GM18951 (cell line): Measurements from ENCODE around the gene GDE1.
A peak's percentile ranks its signal among the peaks of the same experiment; 100 is the strongest.

ENCODE experiments used
- POLR2A ChIP-seq: IDR thresholded peaks from 4 replicates; pipeline ENCODE4 v1.6.1; 2011; ENCODE audit warnings: mild to moderate bottlenecking; ENCODE audit not compliant: insufficient read length, insufficient read depth; ENCODE audit errors: extremely low read depth
- in situ Hi-C: fragments of 300-500 bp; cut with MboI; formaldehyde crosslinking; loops from one replicate; pipeline ENCODE4 v1.12.0; 2022; ENCODE audit warnings: low sequenced_read_pairs, mixed read lengths, inconsistent platforms; ENCODE audit not compliant: unreplicated experiment

The GDE1 gene

DNA sequence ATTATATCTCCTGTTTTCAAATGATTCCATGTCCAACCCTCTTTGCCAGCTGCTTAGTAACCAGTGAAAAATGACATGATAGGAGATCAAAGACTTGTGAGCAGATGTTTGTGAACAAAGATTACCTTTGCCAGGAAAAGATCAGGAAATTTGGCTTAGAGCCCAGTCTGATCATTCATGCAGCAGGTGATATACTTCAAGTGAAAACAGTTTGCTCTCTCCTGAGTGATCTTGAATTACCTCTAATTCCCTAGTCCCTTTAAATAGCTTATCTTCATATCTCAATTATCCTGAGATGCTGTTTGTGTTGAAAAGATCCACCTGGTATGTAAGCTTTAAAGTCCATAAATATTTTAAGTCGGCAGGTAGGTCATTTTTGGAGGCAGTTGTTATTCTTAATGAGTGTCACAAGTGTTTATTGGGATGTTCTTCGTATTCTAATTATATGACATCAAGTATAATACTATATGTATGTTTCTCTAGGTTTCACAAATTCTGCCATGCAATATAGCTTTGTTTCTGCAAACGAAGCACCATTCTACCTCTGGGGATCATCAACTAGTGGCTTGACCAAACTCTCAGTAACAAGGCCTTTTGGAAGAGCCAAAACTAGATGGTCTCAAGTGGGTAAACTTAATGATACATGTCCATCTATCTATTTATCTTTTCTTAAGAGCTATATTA is 20.4 kb upstream of the GDE1 start:
- in situ Hi-C loops, result no loop called here

GRCh38 chr16:19540241-19540970 is 18.5 kb upstream of the GDE1 start:
- in situ Hi-C loops, result no loop called here
- TF ChIP-seq POLR2A, result no peak

More for the DNA sequence above, 20.4 kb upstream of the GDE1 start:
- TF ChIP-seq POLR2A, result no peak

DNA sequence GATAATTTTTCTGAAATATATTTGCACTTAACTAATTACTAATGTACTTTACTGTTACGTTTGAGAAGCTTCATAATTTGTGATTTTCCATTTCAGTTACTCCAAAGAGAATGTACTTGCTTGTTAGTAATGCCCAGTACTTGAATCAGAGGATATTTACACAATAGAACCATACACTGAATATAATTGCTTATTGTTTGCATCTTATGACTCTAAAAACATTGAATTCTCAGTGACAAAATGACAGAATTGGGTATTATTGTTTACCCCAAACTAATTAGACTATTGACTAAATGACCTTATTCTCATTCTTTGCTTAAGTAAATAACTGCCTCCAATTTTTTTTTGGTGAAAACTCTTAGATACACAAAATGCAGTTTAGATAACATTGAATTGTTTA is 10.7 kb upstream of the GDE1 start:
- TF ChIP-seq POLR2A, result no peak
- in situ Hi-C loops, result no loop called here

- in situ Hi-C loops, result no loop called here
These were observed 6.8 kb upstream of the GDE1 start for GRCh38 chr16:19528666-19529065.

DNA sequence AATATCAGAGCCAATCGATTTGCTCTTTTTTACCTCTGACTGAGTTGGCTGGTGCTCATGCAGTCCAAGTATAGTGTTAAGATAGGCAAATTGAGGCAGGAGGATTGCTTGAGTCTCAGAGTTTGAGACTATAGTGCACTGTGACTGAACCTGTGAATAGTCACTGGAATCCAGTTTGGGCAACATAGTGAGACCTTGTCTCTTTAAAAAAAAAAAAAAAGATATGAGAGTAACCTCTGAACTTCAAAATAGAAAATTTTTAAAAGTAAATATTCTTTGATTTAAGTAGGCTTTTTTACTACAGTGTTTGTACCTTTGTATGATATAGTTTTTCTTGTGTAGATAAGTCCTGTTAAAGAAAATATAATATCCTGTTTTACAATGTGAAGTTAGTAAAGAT is 5.3 kb upstream of the GDE1 start:
- in situ Hi-C loops, result no loop called here
- TF ChIP-seq POLR2A, result no peak

More at GRCh38 chr16:19528666-19529065, 6.8 kb upstream of the GDE1 start:
- no peak for TF ChIP-seq POLR2A

DNA sequence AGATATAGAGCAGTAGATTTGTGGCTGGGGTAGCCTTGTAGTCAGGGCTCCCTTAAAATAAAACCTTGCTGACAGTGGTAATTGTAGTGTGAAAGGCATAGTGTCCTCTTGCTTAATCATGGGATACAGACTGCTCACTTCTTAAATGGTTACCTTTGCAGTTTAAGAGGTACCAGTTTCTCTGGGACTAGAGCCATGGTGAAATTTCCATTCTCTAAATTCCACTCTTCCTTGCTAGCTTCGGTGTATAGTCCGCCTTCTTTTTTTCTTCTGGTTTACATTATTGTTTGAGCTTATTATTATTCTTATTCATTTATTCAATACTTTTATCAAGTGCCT is 3.5 kb upstream of the GDE1 start:
- TF ChIP-seq POLR2A, result no peak
- in situ Hi-C loops, result no loop called here

DNA sequence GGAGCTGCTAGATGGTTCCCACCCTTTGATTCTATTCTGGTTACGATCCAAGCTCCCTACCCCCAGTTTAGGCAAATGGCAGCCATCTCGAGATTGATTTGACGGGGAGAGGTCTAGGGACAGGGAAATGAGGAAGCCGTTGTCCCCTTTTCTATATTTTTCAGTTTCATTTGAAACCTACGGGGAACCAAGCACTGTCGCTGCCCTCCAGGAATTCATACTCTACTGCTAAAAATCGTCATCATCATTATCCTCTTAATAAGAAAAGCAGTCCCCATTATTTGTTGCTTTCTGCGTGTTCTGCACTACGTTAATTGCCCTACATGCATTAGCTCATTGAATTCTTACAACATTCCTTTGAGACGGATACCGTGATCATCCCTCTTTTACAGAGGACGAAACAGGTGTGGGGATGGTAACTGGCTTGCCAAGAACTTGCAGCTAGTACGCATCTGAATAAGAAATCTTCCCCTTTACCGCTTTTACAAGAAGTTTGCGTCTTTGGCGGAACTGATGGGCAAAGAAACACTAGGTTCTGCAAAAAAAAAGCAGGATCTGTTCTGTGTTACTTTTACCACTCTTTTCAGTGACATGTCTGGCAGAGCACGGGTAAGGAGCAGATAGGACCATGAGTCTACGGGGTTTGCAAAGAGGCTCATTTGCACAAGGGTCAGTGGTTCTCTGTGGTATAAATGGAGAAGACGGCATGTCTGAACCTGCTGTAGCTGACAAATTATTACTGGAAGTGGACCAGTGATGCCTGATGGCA is 2.9 kb upstream of the GDE1 start:
- in situ Hi-C loops, result no loop called here
- no peak for TF ChIP-seq POLR2A

DNA sequence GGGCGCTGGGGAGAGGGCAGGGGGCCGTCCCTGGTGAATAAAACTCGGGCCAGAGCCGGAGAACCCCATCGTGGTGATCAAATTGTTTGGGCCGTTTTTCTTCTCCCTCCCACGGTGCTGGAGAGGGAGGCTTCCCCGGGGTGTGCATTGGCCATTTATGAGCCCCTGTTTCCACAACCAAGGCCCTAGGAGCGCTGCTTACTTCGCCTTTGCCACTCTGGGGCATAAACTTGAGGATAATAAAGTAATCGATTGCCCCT is 2.4 kb upstream of the GDE1 start:
- in situ Hi-C loops, result no loop called here
- TF ChIP-seq POLR2A, result no peak

DNA sequence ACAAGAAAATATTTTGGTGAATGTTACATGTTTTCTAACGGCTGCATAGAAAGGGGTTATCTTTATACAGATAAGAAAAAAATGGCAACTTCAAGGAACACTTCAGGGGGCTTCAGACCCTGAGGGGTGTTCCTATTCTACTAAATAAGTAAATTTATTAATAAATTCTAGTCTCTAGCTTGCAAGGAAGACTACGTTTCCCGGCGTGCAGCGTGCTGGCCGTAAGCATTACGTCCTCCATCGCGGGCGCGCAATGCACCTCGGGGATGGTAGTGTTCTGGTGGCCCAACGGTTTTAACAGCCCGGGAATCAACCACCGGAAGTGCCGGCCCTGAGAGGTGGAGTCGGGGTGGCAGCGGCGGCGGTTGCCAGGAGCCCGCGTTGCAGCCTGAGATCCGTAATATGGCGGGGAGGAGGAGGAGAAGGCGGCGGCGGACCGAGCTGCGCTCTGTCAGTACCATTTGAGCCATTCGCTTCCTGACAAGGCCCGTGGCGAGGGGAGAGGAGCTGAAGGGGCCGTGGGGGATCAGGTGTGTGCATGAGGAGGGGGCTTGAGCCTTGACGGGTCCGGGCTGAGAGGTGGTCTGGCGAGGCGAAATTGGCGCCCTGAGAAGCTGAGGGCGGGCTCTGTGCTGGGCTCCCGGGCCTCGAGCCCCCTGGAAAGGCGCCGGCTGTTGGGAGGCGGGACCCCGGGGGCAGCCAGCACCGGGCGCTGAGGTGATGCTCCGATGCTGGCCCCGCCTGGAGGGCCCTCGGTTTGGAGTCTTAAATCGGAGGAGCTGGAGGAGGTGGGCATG is 1.9 kb upstream of the GDE1 start, which contains the start of gene CCP110:
Gene CCP110 (plus strand): TSS at position 384 of the 797 bp plus-strand sequence. CDS start 3,940 bp downstream, outside the sequence.
- in situ Hi-C loops, result no loop called here
- peak; percentile 61 for TF ChIP-seq POLR2A

DNA sequence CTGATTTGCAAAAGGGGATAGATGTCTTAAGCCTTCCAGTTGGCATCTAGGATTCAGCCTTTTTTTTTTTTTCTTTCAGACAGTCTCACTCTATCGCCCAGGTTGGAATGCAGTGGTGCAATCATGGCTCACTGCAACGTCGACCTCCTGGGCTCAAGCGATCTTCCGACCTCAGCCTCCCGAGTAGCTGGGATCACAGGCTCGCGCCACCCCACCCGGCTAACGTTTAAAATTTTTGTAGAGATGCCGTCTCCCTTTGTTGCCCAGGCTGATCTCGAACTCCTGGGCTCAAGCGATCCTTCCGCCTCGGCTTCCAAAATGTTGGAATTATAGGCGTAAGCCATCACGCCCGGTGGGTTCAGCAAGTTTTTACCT is 1.3 kb upstream of the GDE1 start:
- in situ Hi-C loops, result no loop called here
- TF ChIP-seq POLR2A, result no peak

DNA sequence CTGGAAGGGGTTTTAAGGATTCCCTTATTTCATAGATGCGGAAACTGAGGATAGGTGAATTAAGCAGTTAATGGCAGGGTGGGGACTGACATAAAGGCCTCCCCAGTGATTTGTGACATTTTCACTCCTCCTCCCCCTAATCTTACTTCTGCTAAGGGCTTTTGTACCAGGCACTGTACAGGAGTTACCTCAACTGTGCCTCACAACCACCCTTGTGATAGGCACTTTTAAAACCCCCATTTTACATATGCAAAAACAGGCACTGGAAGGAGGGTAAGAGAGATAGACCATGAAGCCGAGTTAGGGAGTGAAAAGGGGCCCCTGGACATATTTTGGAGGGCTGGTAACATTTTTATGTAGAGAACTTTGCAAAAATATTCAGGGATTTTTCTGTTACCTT is 862 bp upstream of the GDE1 start:
- TF ChIP-seq POLR2A, result no peak
- in situ Hi-C loops, result no loop called here

- in situ Hi-C loops, result no loop called here
- no peak for TF ChIP-seq POLR2A
These were observed 467 bp upstream of the GDE1 start for GRCh38 chr16:19522397-19522732.

- TF ChIP-seq POLR2A, result no peak
- in situ Hi-C loops, result no loop called here
These were observed 1.0 kb downstream of the GDE1 start for GRCh38 chr16:19520861-19521331.

- in situ Hi-C loops, result no loop called here
- TF ChIP-seq POLR2A, result no peak
These were observed 3.5 kb downstream of the GDE1 start for GRCh38 chr16:19518388-19518787.
